ENCODE data around the gene CLEC5A.
"Not testable (repeated sequence)": the region's sequence is repeated elsewhere in the genome, so short reads cannot be mapped to it uniquely, and the experiment has no call there.

Gene CLEC5A

GRCh38 chr7:141911391-141911790 lies 35.4 kb downstream of the CLEC5A start:
- no peaks in the 10 kb centered on the region for H3K36me3 ChIP-seq
- H3K4me1 ChIP-seq (ENCODE audit: control insufficient read depth in 1 of 2, insufficient read depth in 1 of 2, low read depth in 1 of 2, low read length in 1 of 2), result peaks cover 23 to 30% of the 10 kb centered on the region in 2 experiments
- no peak for TF ChIP-seq CTCF (IDR thresholded peaks at IDR 0.05)
- H3K27me3 ChIP-seq, result no peaks in the 10 kb centered on the region
- no peaks in the 10 kb centered on the region for H3K9me3 ChIP-seq
- no peak overlapping the region for H3K27ac ChIP-seq
- no peak overlapping the region for H3K4me3 ChIP-seq (ENCODE audit: low read depth in 1 of 2, low read length in 1 of 2)

- no peak overlapping the region for H3K27ac ChIP-seq
- peaks cover 4 to 5% of the 10 kb centered on the region in 2 experiments for H3K4me1 ChIP-seq (ENCODE audit: control insufficient read depth in 1 of 2, insufficient read depth in 1 of 2, low read depth in 1 of 2, low read length in 1 of 2)
- H3K36me3 ChIP-seq, result no peaks in the 10 kb centered on the region
- no peak for TF ChIP-seq CTCF (IDR thresholded peaks at IDR 0.05)
- no peaks in the 10 kb centered on the region for H3K27me3 ChIP-seq
- no peak overlapping the region for H3K4me3 ChIP-seq (ENCODE audit: low read depth in 1 of 2, low read length in 1 of 2)
- H3K9me3 ChIP-seq, result no peaks in the 10 kb centered on the region
Observed at GRCh38 chr7:141906285-141906684, 40.5 kb downstream of the CLEC5A start.

- not testable (repeated sequence) for H3K9me3 ChIP-seq; H3K27me3 ChIP-seq; H3K4me1 ChIP-seq (ENCODE audit: control insufficient read depth in 1 of 2, insufficient read depth in 1 of 2, low read depth in 1 of 2, low read length in 1 of 2); H3K27ac ChIP-seq; H3K4me3 ChIP-seq (ENCODE audit: low read depth in 1 of 2, low read length in 1 of 2); H3K36me3 ChIP-seq
Observed at GRCh38 chr7:141899366-141899765, 47.4 kb downstream of the CLEC5A start.

GRCh38 chr7:141891336-141891735 lies 55.4 kb downstream of the CLEC5A start:
- Histone ChIP-seq H3K27me3 (no peaks in the 10 kb centered on the region), H3K4me3 (ENCODE audit: low read depth in 1 of 2, low read length in 1 of 2) (no peak overlapping the region), H3K9me3 (no peaks in the 10 kb centered on the region), H3K4me1 (ENCODE audit: control insufficient read depth in 1 of 2, insufficient read depth in 1 of 2, low read depth in 1 of 2, low read length in 1 of 2) (peaks cover 36 to 37% of the 10 kb centered on the region in 2 experiments), H3K36me3 (no peaks in the 10 kb centered on the region), H3K27ac (no peak overlapping the region)
- no peak for TF ChIP-seq CTCF (IDR thresholded peaks at IDR 0.05)

GRCh38 chr7:141889321-141889720 lies 57.5 kb downstream of the CLEC5A start:
- no peak for TF ChIP-seq CTCF (IDR thresholded peaks at IDR 0.05)
- H3K4me1 ChIP-seq (ENCODE audit: control insufficient read depth in 1 of 2, insufficient read depth in 1 of 2, low read depth in 1 of 2, low read length in 1 of 2), result peaks cover 36 to 37% of the 10 kb centered on the region in 2 experiments
- no peaks in the 10 kb centered on the region for H3K36me3 ChIP-seq
- H3K4me3 ChIP-seq (ENCODE audit: low read depth in 1 of 2, low read length in 1 of 2), result peak overlapping the region in 1 of 2 experiments; percentile 0
- peak overlapping the region; percentile 71 for H3K27ac ChIP-seq
- H3K27me3 ChIP-seq, result no peaks in the 10 kb centered on the region
- no peaks in the 10 kb centered on the region for H3K9me3 ChIP-seq

- no peaks in the 10 kb centered on the region for H3K9me3 ChIP-seq
- no peaks in the 10 kb centered on the region for H3K27me3 ChIP-seq
- no peak overlapping the region for H3K27ac ChIP-seq
- TF ChIP-seq CTCF (IDR thresholded peaks at IDR 0.05), result no peak
- H3K4me3 ChIP-seq (ENCODE audit: low read depth in 1 of 2, low read length in 1 of 2), result no peak overlapping the region
- H3K36me3 ChIP-seq, result no peaks in the 10 kb centered on the region
- peaks cover 11 to 13% of the 10 kb centered on the region in 2 experiments for H3K4me1 ChIP-seq (ENCODE audit: control insufficient read depth in 1 of 2, insufficient read depth in 1 of 2, low read depth in 1 of 2, low read length in 1 of 2)
Observed at GRCh38 chr7:141884539-141885225, 62.1 kb downstream of the CLEC5A start.
